ENCODE data around the gene MYO3B.

Gene MYO3B

DNA sequence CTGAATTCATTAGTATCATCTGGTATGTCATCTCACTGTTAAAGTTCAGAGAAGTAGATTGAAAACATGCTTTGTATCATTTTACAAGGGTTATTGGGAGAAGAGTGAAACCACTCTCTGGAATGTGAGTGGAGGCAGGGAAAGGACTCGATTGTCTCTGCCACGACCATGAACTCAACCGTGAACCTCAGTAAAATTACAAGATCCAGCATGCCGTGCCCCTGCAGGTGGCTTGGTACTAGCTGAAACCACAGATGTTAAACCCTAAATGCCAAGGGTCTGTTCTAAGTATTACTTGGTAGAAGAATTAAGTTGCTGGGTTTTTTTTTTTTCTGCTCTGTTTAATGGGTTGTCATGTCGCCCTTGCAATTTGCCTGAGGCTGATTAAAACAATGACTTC is 197.2 kb downstream of the MYO3B start:
- no peak for DNase-seq
- H3K9ac ChIP-seq (ENCODE audit: low read length): no peak overlapping the region
- no peak overlapping the region for H2AK5ac ChIP-seq (ENCODE audit: low read length)
- H3K23ac ChIP-seq (ENCODE audit: low read length): no peak overlapping the region
- no peak overlapping the region for H3K56ac ChIP-seq (ENCODE audit: low read length)
- WGBS (ENCODE audit: extremely low coverage, insufficient coverage, low lambda C conversion rate): no CpG with 5 or more reads among the region's 5 CpGs
- peaks cover 7% of the 10 kb centered on the region for H3K4me1 ChIP-seq (ENCODE audit: control insufficient read depth, low read depth, low read length)
- H3K79me2 ChIP-seq (ENCODE audit: control insufficient read depth, insufficient read depth, low read length): no peaks in the 10 kb centered on the region
- H3K4ac ChIP-seq (ENCODE audit: low read depth, low read length): no peak overlapping the region
- no peak overlapping the region for H4K8ac ChIP-seq (ENCODE audit: low read depth, low read length)
- H3K36me3 ChIP-seq (ENCODE audit: control insufficient read depth, insufficient read depth, low read length): no peaks in the 10 kb centered on the region
- no peak overlapping the region for H3K4me2 ChIP-seq (ENCODE audit: low read length)
- H3K4me3 ChIP-seq (ENCODE audit: low read length): no peak overlapping the region
- H2BK5ac ChIP-seq (ENCODE audit: low read length): no peak overlapping the region
- H4K5ac ChIP-seq (ENCODE audit: low read length): no peak overlapping the region
- no peak overlapping the region for H3K18ac ChIP-seq (ENCODE audit: low read length)
- H2BK120ac ChIP-seq (ENCODE audit: low read depth, low read length): no peak overlapping the region
- no peaks in the 10 kb centered on the region for H3K27me3 ChIP-seq (ENCODE audit: insufficient read depth, low read length, poor library complexity)
- H3K79me1 ChIP-seq (ENCODE audit: low read length): no peaks in the 10 kb centered on the region
- no peak overlapping the region for H3K27ac ChIP-seq (ENCODE audit: low read depth, low read length)
- H2BK15ac ChIP-seq (replicated peaks; ENCODE audit: low read depth): no peak overlapping the region

DNA sequence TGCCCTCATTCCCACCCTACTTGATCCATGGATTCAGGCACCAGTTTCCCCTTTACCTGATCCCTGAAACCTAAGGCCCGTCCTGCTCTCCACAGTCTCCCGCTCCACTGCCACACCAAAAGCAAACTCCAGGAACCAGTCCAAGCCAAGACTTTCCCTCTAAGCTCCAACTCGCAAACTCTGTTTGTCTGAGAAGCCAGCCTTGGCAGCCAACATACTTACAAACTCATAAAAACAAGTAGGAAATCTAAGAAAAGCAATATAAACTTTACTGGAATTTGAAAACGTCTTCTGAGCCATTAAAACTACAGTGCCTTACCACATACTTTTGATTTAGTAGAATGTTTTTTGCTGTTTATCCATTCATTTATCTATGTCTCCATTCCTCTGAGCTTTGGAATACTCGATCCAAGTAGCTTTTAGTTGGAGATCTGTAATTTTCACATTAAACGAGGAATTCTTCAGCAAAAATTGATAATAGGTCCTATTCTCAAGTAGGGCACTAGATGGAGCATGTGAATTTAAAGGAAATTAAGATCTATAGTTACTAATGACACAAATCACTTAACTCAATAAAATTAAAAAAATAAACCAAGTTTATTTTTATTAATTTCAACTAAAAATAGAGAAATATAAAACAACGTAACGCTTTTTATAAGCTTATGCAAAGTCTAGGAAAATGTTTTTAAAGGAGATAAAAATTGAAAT is 199.7 kb downstream of the MYO3B start:
- Histone ChIP-seq H2AK5ac (ENCODE audit: low read length) (no peak overlapping the region), H3K4me2 (ENCODE audit: low read length) (no peak overlapping the region), H2BK120ac (ENCODE audit: low read depth, low read length) (no peak overlapping the region), H3K56ac (ENCODE audit: low read length) (no peak overlapping the region), H3K79me1 (ENCODE audit: low read length) (no peaks in the 10 kb centered on the region), H3K27me3 (ENCODE audit: insufficient read depth, low read length, poor library complexity) (no peaks in the 10 kb centered on the region), H3K27ac (ENCODE audit: low read depth, low read length) (no peak overlapping the region), H3K9ac (ENCODE audit: low read length) (no peak overlapping the region), H2BK15ac (replicated peaks; ENCODE audit: low read depth) (no peak overlapping the region), H4K5ac (ENCODE audit: low read length) (no peak overlapping the region), H3K18ac (ENCODE audit: low read length) (peak overlapping the region; percentile 84), H3K23ac (ENCODE audit: low read length) (no peak overlapping the region), H3K4ac (ENCODE audit: low read depth, low read length) (no peak overlapping the region), H3K79me2 (ENCODE audit: control insufficient read depth, insufficient read depth, low read length) (no peaks in the 10 kb centered on the region), H3K4me1 (ENCODE audit: control insufficient read depth, low read depth, low read length) (peaks cover 2% of the 10 kb centered on the region), H3K36me3 (ENCODE audit: control insufficient read depth, insufficient read depth, low read length) (no peaks in the 10 kb centered on the region), H3K4me3 (ENCODE audit: low read length) (no peak overlapping the region), H2BK5ac (ENCODE audit: low read length) (no peak overlapping the region), H4K8ac (ENCODE audit: low read depth, low read length) (no peak overlapping the region)
- 96% methylated on average over 2 of the region's 8 CpGs for WGBS (ENCODE audit: extremely low coverage, insufficient coverage, low lambda C conversion rate)
- no peak for DNase-seq

DNA sequence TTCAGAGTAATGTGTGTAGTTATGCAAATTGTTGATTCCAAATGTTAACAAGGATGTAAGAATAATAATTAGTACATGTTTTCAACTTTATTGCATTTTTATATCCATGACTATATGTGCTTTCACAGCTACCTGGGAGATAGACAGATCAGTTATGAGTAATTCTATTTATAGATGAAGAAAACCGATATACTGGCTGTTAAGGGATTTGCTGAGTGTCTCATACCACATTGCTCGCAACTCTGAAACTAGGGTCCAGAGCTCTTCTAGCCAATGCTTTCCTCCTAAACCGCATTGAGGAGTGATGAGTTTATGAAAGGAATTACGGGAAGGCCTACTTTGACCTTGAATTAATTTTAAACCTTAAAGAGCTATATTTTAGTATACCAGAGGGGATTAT is 202.3 kb downstream of the MYO3B start:
- Histone ChIP-seq H2BK15ac (replicated peaks; ENCODE audit: low read depth) (no peak overlapping the region), H3K79me1 (ENCODE audit: low read length) (no peaks in the 10 kb centered on the region), H3K18ac (ENCODE audit: low read length) (no peak overlapping the region), H3K4ac (ENCODE audit: low read depth, low read length) (no peak overlapping the region), H3K23ac (ENCODE audit: low read length) (no peak overlapping the region), H3K27me3 (ENCODE audit: insufficient read depth, low read length, poor library complexity) (no peaks in the 10 kb centered on the region), H3K4me1 (ENCODE audit: control insufficient read depth, low read depth, low read length) (no peaks in the 10 kb centered on the region), H3K9ac (ENCODE audit: low read length) (no peak overlapping the region), H3K27ac (ENCODE audit: low read depth, low read length) (no peak overlapping the region), H4K8ac (ENCODE audit: low read depth, low read length) (no peak overlapping the region), H3K36me3 (ENCODE audit: control insufficient read depth, insufficient read depth, low read length) (no peaks in the 10 kb centered on the region), H2BK120ac (ENCODE audit: low read depth, low read length) (no peak overlapping the region), H3K79me2 (ENCODE audit: control insufficient read depth, insufficient read depth, low read length) (no peaks in the 10 kb centered on the region), H2AK5ac (ENCODE audit: low read length) (no peak overlapping the region), H2BK5ac (ENCODE audit: low read length) (no peak overlapping the region), H3K4me3 (ENCODE audit: low read length) (no peak overlapping the region), H3K56ac (ENCODE audit: low read length) (no peak overlapping the region), H4K5ac (ENCODE audit: low read length) (no peak overlapping the region), H3K4me2 (ENCODE audit: low read length) (no peak overlapping the region)
- no peak for DNase-seq
- no CpG with 5 or more reads among the region's 4 CpGs for WGBS (ENCODE audit: extremely low coverage, insufficient coverage, low lambda C conversion rate)

DNA sequence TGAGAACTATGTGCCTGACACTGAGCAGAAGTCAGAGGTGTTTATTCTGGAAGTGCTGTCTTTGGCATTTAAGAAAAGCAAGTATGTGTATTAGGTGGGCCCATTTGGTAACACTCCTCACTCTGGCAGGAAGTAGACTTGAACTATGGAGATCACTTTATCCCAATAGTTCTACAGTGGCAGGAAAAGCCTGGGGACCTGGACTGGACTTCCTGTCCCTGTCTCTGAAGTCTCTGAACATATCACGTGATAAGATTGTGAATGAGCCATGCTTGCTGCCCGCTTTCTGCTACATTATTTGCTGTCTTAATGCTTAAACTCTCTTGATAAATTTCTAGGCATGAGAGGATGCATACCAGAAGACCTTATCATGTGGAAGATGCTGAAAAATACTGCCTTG is 203.7 kb downstream of the MYO3B start:
- H2BK15ac ChIP-seq (replicated peaks; ENCODE audit: low read depth): no peak overlapping the region
- WGBS (ENCODE audit: extremely low coverage, insufficient coverage, low lambda C conversion rate): no CpG with 5 or more reads among the region's 2 CpGs
- H3K27ac ChIP-seq (ENCODE audit: low read depth, low read length): no peak overlapping the region
- no peak overlapping the region for H3K23ac ChIP-seq (ENCODE audit: low read length)
- peak; percentile 76 for DNase-seq
- H3K36me3 ChIP-seq (ENCODE audit: control insufficient read depth, insufficient read depth, low read length): no peaks in the 10 kb centered on the region
- H3K9ac ChIP-seq (ENCODE audit: low read length): no peak overlapping the region
- no peak overlapping the region for H3K4ac ChIP-seq (ENCODE audit: low read depth, low read length)
- no peak overlapping the region for H2BK120ac ChIP-seq (ENCODE audit: low read depth, low read length)
- no peaks in the 10 kb centered on the region for H3K79me1 ChIP-seq (ENCODE audit: low read length)
- no peak overlapping the region for H3K56ac ChIP-seq (ENCODE audit: low read length)
- H4K8ac ChIP-seq (ENCODE audit: low read depth, low read length): no peak overlapping the region
- H4K5ac ChIP-seq (ENCODE audit: low read length): no peak overlapping the region
- H3K4me1 ChIP-seq (ENCODE audit: control insufficient read depth, low read depth, low read length): no peaks in the 10 kb centered on the region
- H3K4me3 ChIP-seq (ENCODE audit: low read length): no peak overlapping the region
- no peak overlapping the region for H3K18ac ChIP-seq (ENCODE audit: low read length)
- no peaks in the 10 kb centered on the region for H3K79me2 ChIP-seq (ENCODE audit: control insufficient read depth, insufficient read depth, low read length)
- no peaks in the 10 kb centered on the region for H3K27me3 ChIP-seq (ENCODE audit: insufficient read depth, low read length, poor library complexity)
- no peak overlapping the region for H2BK5ac ChIP-seq (ENCODE audit: low read length)
- no peak overlapping the region for H3K4me2 ChIP-seq (ENCODE audit: low read length)
- H2AK5ac ChIP-seq (ENCODE audit: low read length): no peak overlapping the region

DNA sequence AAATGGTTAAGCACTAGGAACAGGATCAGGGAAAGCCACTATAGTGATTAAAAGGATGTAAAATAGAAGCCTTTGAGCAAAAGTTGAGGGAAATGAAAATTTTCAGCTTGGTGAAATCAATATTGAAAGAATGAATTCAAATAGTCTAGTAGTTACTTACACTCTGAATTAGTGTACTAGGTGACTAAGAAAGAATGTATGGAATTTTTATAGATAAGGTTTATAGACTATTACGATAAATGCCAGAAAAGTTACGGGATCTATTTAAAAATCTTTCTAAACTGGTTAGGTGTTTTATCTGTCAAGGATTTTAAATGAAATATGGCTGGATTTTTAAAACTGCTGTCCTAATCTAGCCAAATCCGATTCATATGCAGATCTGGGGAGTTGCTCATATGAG is 208.6 kb downstream of the MYO3B start:
- Histone ChIP-seq H3K79me1 (ENCODE audit: low read length) (no peaks in the 10 kb centered on the region), H4K8ac (ENCODE audit: low read depth, low read length) (no peak overlapping the region), H3K4ac (ENCODE audit: low read depth, low read length) (no peak overlapping the region), H4K5ac (ENCODE audit: low read length) (no peak overlapping the region), H3K18ac (ENCODE audit: low read length) (no peak overlapping the region), H3K23ac (ENCODE audit: low read length) (no peak overlapping the region), H3K4me2 (ENCODE audit: low read length) (no peak overlapping the region), H2BK120ac (ENCODE audit: low read depth, low read length) (no peak overlapping the region), H3K9ac (ENCODE audit: low read length) (no peak overlapping the region), H3K36me3 (ENCODE audit: control insufficient read depth, insufficient read depth, low read length) (no peaks in the 10 kb centered on the region), H3K79me2 (ENCODE audit: control insufficient read depth, insufficient read depth, low read length) (no peaks in the 10 kb centered on the region), H2AK5ac (ENCODE audit: low read length) (no peak overlapping the region), H3K4me3 (ENCODE audit: low read length) (no peak overlapping the region), H3K27ac (ENCODE audit: low read depth, low read length) (no peak overlapping the region), H3K56ac (ENCODE audit: low read length) (no peak overlapping the region), H3K4me1 (ENCODE audit: control insufficient read depth, low read depth, low read length) (no peaks in the 10 kb centered on the region), H2BK5ac (ENCODE audit: low read length) (no peak overlapping the region), H2BK15ac (replicated peaks; ENCODE audit: low read depth) (no peak overlapping the region), H3K27me3 (ENCODE audit: insufficient read depth, low read length, poor library complexity) (no peaks in the 10 kb centered on the region)
- 100% methylated on average over 1 of the region's 3 CpGs for WGBS (ENCODE audit: extremely low coverage, insufficient coverage, low lambda C conversion rate)
- DNase-seq: no peak

DNA sequence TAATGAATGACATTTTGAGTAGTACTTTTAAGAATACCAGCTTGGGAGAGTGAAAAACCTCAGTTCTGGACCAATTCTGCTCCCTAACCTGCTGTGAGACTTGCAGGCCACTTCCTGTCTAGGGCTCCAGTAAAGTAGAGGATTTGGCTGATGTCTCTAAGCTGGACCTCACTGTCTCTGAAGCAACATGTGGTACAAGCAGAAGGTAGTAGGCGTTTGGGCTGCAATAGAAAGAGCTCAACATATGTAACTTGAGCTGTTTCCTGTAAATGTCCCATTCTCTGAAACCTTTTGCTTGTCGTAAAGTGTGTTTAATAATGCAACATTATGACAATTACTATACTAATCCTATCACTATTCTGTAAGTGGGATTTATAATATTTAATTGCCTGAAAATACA is 213.1 kb downstream of the MYO3B start:
- no peak overlapping the region for H3K4me3 ChIP-seq (ENCODE audit: low read length)
- H3K56ac ChIP-seq (ENCODE audit: low read length): no peak overlapping the region
- H4K5ac ChIP-seq (ENCODE audit: low read length): no peak overlapping the region
- WGBS (ENCODE audit: extremely low coverage, insufficient coverage, low lambda C conversion rate): no CpG with 5 or more reads among the region's 2 CpGs
- no peaks in the 10 kb centered on the region for H3K79me2 ChIP-seq (ENCODE audit: control insufficient read depth, insufficient read depth, low read length)
- no peak overlapping the region for H3K27ac ChIP-seq (ENCODE audit: low read depth, low read length)
- H3K27me3 ChIP-seq (ENCODE audit: insufficient read depth, low read length, poor library complexity): no peaks in the 10 kb centered on the region
- H2BK120ac ChIP-seq (ENCODE audit: low read depth, low read length): no peak overlapping the region
- no peak overlapping the region for H2BK15ac ChIP-seq (replicated peaks; ENCODE audit: low read depth)
- no peaks in the 10 kb centered on the region for H3K36me3 ChIP-seq (ENCODE audit: control insufficient read depth, insufficient read depth, low read length)
- DNase-seq: no peak
- H3K4me2 ChIP-seq (ENCODE audit: low read length): no peak overlapping the region
- no peak overlapping the region for H3K23ac ChIP-seq (ENCODE audit: low read length)
- H4K8ac ChIP-seq (ENCODE audit: low read depth, low read length): no peak overlapping the region
- H3K4ac ChIP-seq (ENCODE audit: low read depth, low read length): no peak overlapping the region
- H3K4me1 ChIP-seq (ENCODE audit: control insufficient read depth, low read depth, low read length): no peaks in the 10 kb centered on the region
- no peak overlapping the region for H3K9ac ChIP-seq (ENCODE audit: low read length)
- no peak overlapping the region for H3K18ac ChIP-seq (ENCODE audit: low read length)
- H2AK5ac ChIP-seq (ENCODE audit: low read length): no peak overlapping the region
- no peaks in the 10 kb centered on the region for H3K79me1 ChIP-seq (ENCODE audit: low read length)
- no peak overlapping the region for H2BK5ac ChIP-seq (ENCODE audit: low read length)
